Measurements from ENCODE around the gene UGCG.

DNA sequence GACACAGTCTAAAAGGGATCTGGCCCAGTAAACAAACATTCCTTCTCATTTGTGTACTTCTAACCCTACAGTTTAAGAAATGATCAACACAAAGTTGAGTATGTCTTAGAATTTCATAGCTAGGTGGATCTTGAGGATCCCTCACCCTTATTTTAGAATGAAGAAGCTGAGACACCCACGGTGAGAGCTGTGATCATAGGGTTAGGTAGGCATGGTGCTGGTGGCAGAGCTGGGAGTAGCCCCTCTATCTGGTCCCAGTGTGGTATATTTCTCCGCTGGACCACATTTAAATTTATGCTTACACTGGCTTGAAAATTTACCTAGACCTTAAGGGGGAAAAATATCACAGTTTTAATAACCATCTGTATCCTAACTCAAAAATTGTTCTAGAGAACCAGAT, 39.8 kb downstream of the UGCG start:
- TF ChIP-seq ZC3H10 (CRISPR knock-in tag; IDR thresholded peaks at IDR 0.05) (no peak), ESRRG (CRISPR knock-in tag; IDR thresholded peaks at IDR 0.05) (no peak), RARB (CRISPR knock-in tag; IDR thresholded peaks at IDR 0.05) (no peak), ZNF8 (CRISPR knock-in tag; IDR thresholded peaks at IDR 0.05) (no peak), SNAI2 (CRISPR knock-in tag; IDR thresholded peaks at IDR 0.05) (no peak), ZFP30 (CRISPR knock-in tag; IDR thresholded peaks at IDR 0.05) (no peak)
- TF ChIP-seq, protein P1, sequence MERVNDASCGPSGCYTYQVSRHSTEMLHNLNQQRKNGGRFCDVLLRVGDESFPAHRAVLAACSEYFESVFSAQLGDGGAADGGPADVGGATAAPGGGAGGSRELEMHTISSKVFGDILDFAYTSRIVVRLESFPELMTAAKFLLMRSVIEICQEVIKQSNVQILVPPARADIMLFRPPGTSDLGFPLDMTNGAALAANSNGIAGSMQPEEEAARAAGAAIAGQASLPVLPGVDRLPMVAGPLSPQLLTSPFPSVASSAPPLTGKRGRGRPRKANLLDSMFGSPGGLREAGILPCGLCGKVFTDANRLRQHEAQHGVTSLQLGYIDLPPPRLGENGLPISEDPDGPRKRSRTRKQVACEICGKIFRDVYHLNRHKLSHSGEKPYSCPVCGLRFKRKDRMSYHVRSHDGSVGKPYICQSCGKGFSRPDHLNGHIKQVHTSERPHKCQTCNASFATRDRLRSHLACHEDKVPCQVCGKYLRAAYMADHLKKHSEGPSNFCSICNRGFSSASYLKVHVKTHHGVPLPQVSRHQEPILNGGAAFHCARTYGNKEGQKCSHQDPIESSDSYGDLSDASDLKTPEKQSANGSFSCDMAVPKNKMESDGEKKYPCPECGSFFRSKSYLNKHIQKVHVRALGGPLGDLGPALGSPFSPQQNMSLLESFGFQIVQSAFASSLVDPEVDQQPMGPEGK (CRISPR knock-in tag; IDR thresholded peaks at IDR 0.05; ENCODE audit: borderline replicate concordance): no peak
- TF ChIP-seq, protein P2, sequence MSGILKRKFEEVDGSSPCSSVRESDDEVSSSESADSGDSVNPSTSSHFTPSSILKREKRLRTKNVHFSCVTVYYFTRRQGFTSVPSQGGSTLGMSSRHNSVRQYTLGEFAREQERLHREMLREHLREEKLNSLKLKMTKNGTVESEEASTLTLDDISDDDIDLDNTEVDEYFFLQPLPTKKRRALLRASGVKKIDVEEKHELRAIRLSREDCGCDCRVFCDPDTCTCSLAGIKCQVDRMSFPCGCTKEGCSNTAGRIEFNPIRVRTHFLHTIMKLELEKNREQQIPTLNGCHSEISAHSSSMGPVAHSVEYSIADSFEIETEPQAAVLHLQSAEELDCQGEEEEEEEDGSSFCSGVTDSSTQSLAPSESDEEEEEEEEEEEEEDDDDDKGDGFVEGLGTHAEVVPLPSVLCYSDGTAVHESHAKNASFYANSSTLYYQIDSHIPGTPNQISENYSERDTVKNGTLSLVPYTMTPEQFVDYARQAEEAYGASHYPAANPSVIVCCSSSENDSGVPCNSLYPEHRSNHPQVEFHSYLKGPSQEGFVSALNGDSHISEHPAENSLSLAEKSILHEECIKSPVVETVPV (CRISPR knock-in tag; IDR thresholded peaks at IDR 0.05): no peak
- TF ChIP-seq, protein P3, sequence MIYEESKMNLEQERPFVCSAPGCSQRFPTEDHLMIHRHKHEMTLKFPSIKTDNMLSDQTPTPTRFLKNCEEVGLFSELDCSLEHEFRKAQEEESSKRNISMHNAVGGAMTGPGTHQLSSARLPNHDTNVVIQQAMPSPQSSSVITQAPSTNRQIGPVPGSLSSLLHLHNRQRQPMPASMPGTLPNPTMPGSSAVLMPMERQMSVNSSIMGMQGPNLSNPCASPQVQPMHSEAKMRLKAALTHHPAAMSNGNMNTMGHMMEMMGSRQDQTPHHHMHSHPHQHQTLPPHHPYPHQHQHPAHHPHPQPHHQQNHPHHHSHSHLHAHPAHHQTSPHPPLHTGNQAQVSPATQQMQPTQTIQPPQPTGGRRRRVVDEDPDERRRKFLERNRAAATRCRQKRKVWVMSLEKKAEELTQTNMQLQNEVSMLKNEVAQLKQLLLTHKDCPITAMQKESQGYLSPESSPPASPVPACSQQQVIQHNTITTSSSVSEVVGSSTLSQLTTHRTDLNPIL (CRISPR knock-in tag; IDR thresholded peaks at IDR 0.05; ENCODE audit: low read depth): no peak
- TF ChIP-seq, protein P4, sequence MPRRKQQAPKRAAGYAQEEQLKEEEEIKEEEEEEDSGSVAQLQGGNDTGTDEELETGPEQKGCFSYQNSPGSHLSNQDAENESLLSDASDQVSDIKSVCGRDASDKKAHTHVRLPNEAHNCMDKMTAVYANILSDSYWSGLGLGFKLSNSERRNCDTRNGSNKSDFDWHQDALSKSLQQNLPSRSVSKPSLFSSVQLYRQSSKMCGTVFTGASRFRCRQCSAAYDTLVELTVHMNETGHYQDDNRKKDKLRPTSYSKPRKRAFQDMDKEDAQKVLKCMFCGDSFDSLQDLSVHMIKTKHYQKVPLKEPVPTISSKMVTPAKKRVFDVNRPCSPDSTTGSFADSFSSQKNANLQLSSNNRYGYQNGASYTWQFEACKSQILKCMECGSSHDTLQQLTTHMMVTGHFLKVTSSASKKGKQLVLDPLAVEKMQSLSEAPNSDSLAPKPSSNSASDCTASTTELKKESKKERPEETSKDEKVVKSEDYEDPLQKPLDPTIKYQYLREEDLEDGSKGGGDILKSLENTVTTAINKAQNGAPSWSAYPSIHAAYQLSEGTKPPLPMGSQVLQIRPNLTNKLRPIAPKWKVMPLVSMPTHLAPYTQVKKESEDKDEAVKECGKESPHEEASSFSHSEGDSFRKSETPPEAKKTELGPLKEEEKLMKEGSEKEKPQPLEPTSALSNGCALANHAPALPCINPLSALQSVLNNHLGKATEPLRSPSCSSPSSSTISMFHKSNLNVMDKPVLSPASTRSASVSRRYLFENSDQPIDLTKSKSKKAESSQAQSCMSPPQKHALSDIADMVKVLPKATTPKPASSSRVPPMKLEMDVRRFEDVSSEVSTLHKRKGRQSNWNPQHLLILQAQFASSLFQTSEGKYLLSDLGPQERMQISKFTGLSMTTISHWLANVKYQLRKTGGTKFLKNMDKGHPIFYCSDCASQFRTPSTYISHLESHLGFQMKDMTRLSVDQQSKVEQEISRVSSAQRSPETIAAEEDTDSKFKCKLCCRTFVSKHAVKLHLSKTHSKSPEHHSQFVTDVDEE (CRISPR knock-in tag; IDR thresholded peaks at IDR 0.05): no peak
